IPS DF 19.7 (cell line): Measurements from ENCODE around the gene PSMB1.
"Not testable (repeated sequence)": the region's sequence is repeated elsewhere in the genome, so short reads cannot be mapped to it uniquely, and the experiment has no call there.

ENCODE experiments used
- DNase-seq: peaks from one replicate; pipeline ENCODE4 v3.0.0-alpha.2; 2013; ENCODE audit warnings: low read depth, low spot score

Gene PSMB1

DNA sequence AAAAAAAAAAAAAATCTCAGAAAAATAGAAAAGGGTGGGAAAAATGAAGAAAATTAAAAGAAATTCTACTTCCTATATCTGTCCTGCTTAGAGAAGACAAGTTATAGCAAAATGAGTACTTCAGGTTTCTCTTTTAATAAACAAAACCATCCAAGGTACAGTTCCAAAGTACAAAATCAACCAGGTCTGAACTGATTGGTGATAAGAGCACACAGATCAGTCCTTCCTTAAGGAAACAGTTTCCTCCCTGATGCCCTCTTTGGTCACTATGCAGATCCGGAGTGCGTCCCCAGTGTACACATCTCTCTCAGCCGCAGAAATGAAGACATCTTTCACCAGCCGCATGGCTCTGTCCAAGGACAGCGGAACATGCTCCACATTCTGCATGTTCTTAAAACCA, 18.1 kb downstream of the PSMB1 start:
- DNase-seq: no peak

DNA sequence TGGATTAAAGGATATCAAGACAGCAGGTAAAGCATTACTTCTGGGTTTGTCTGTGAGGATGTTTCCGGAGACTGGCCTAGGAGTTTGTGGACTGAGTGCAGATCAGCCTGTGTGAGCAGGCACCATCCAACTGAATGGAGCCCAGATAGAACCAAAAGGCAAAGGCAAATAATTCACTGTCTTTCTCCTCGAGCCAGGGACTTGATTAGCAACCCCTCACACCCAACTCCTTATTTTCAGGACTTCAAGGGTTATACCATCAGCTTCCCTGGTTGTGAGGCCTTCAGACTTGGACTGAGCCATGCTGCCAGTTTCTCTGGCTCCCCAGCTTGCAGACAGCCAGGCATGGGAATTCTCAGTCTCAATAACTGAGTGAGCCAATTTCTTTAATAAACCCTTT, 19.3 kb downstream of the PSMB1 start:
- DNase-seq: no peak

DNA sequence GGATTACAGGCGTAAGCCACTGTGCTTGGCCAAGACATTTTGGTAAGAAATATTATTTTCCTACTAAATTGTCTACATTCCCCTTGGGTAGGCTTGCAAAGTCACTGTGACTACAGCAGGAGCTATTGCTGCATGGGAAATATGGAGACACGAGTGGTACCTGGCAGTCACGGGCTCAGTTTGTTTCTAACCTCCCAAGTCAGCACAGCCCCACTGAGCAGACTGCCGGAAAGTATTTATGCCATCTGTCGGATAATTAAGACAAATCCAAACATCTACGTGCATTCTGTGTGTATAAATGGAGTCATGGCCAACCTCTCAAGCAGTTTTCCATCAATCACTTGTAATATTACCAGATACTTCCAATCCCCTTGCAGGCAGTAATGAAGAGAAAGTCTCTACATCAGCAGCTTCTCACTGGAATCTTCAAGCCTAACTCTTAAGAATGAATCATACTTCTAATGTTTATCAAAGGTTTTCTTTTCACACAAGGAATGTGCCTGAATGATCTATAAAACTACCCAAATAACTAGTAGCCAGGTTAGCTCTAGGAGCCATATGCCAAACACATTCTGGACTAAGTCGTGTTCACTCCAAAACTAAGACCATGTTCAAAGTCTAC, 20.1 kb downstream of the PSMB1 start:
- no peak for DNase-seq

DNA sequence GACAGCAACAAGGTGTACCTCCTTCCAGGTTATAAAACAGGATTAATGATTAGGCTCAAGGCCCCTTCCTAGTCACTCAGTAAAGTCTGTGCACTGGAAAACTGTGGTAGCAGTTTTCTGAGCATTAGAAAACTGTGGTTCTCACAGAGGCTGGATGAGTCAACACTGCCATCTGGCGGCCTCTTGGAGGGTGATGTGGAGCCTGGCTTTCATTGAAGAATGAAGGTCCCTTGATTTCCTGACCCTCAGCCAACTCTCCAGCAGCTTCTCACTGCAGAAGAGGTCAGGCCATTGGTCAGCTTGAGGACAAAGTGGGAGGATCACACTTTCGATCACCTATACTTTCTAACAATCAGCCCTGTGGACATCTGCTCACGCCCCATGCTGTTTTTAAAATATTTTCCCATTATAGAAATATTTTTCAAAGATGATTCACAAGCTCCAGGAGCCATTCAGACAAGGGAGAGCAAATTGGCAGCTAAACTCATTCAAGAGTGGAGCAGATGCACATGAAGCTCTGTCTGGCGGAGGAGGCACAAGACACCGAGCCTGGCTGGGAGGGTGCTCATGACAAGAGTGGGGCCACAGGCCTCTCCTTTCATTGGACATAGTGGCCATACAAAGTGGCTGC, 23.2 kb downstream of the PSMB1 start:
- DNase-seq: no peak

DNA sequence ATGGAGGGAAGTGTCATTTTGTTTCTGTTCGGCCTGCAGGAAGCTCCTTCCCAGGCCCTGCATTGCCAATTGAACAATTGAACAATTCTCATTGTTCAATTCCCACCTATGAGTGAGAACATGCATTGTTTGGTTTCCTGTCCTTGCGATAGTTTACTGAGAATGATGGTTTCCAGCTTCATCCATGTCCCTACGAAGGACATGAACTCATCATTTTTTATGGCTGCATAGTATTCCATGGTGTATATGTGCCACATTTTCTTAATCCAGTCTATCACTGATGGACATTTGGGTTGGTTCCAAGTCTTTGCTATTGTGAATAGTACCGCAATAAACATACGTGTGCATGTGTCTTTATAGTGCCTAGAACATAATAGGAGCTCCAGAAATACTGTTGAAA, 25.1 kb downstream of the PSMB1 start:
- DNase-seq: not testable (repeated sequence)

- no peak for DNase-seq
Observed at GRCh38 chr6:170525795-170526194, 27.3 kb downstream of the PSMB1 start.

- no peak for DNase-seq
Observed at GRCh38 chr6:170524172-170524502, 29.0 kb downstream of the PSMB1 start.

- DNase-seq: no peak
Observed at GRCh38 chr6:170523256-170524171, 29.6 kb downstream of the PSMB1 start.

DNA sequence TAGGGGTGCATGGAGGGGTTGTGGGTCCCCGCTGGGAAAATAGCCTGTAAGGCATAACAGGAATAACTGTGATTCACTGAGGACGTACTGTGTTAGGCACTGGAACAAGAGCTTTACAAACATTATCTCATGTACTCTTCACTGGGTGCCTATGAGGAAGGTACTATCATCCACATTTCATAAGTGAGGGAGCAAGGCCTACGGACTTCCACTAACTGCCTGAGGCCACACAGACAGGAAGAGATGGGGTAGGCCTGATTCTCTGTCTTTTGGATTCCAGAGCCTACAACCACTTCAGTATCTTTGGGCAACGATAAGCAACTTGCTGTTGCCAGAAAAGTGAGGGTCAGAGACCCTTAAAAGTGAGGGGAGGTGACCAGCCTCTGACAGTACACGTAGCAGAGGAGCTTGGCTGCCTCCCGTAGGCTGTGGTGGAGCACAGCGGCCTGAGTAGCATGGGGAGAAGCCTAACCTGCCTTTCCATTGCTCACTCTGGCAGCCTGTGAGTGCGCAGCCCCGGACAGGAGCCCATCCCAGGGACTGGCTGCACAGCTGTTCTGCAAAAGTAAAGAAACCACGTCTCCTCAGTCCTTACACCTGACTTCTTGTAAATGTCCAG, 30.4 kb downstream of the PSMB1 start:
- DNase-seq: no peak

- peak; percentile 38 for DNase-seq
Observed at GRCh38 chr6:170516783-170517616, 36.1 kb downstream of the PSMB1 start.

- DNase-seq: no peak
Observed at GRCh38 chr6:170514908-170515307, 38.2 kb downstream of the PSMB1 start.

- no peak for DNase-seq
Observed at GRCh38 chr6:170512249-170512648, 40.9 kb downstream of the PSMB1 start.

GRCh38 chr6:170510631-170511030, 42.5 kb downstream of the PSMB1 start:
- DNase-seq: no peak

GRCh38 chr6:170509723-170510018, 43.4 kb downstream of the PSMB1 start:
- DNase-seq: no peak

DNA sequence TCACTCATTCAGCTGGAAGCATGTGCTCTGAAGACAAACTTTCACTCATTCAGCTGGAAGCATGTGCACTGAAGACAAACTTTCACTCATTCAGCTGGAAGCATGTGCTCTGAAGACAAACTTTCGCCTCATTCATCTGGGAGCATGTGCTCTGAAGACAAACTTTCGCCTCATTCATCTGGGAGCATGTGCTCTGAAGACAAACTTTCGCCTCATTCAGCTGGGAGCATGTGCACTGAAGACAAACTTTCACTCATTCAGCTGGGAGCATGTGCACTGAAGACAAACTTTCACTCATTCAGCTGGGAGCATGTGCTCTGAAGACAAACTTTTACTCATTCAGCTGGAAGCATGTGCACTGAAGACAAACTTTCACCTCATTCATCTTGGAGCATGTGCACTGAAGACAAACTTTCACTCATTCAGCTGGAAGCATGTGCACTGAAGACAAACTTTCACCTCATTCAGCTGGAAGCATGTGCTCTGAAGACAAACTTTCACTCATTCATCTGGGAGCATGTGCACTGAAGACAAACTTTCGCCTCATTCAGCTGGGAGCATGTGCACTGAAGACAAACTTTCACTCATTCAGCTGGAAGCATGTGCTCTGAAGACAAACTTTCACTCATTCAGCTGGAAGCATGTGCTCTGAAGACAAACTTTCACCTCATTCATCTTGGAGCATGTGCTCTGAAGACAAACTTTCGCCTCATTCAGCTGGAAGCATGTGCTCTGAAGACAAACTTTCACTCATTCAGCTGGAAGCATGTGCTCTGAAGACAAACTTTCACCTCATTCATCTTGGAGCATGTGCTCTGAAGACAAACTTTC, 44.0 kb downstream of the PSMB1 start:
- DNase-seq: not testable (repeated sequence)

- DNase-seq: not testable (repeated sequence)
Observed at GRCh38 chr6:170508275-170508674, 44.8 kb downstream of the PSMB1 start.

DNA sequence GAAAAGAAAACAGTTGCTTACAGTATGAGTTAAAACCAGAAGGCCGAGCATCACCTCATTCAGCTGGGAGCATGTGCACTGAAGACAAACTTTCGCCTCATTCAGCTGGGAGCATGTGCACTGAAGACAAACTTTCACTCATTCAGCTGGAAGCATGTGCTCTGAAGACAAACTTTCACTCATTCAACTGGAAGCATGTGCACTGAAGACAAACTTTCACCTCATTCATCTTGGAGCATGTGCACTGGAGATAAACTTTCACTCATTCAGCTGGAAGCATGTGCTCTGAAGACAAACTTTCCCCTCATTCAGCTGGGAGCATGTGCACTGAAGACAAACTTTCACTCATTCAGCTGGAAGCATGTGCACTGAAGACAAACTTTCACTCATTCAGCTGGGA, 45.4 kb downstream of the PSMB1 start:
- not testable (repeated sequence) for DNase-seq

GRCh38 chr6:170506446-170506845, 46.7 kb downstream of the PSMB1 start:
- DNase-seq: no peak

- no peak for DNase-seq
Observed at GRCh38 chr6:170505306-170505705, 47.8 kb downstream of the PSMB1 start.

GRCh38 chr6:170504479-170504878, 48.6 kb downstream of the PSMB1 start:
- DNase-seq: no peak

DNA sequence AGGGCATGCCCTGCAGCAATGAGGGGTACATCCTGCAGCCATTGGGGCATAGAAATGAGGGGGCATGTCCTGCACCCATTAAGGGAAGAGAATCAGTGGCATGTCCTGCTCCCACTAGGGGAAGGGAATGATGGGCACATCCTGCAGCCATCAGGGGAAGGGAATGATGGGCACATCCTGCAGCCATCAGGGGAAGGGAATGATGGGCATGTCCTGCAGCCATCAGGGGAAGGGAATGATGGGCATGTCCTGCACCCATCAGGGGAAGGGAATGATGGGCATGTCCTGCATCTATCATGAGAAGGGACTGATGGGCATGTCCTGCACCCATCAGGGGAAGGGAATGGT, 49.7 kb downstream of the PSMB1 start:
- no peak for DNase-seq
